ENCODE measurements around the gene PLPPR1.

PLPPR1 gene

DNA sequence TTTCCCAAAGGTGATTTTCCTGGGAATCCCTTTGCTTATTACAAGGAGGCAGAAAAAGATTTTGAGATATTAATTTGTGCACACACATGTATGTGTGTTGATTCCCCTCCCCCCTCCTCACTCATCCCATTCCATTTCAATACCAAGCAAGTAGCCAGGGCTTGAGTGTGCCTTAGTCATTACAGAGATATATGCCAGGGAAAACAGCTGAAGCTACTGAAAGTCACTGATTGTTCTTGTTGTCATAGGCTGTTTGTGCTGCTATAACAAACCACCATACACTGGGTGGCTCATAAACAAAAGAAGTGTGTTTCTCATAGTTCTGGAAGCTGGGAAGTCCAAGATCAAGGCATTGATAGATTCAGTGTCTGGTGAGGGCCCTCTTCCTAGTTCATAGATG lies 197.6 kb downstream of the PLPPR1 start:
- TF ChIP-seq, protein P1, sequence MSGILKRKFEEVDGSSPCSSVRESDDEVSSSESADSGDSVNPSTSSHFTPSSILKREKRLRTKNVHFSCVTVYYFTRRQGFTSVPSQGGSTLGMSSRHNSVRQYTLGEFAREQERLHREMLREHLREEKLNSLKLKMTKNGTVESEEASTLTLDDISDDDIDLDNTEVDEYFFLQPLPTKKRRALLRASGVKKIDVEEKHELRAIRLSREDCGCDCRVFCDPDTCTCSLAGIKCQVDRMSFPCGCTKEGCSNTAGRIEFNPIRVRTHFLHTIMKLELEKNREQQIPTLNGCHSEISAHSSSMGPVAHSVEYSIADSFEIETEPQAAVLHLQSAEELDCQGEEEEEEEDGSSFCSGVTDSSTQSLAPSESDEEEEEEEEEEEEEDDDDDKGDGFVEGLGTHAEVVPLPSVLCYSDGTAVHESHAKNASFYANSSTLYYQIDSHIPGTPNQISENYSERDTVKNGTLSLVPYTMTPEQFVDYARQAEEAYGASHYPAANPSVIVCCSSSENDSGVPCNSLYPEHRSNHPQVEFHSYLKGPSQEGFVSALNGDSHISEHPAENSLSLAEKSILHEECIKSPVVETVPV (CRISPR knock-in tag; IDR thresholded peaks at IDR 0.05), result no peak
- TF ChIP-seq SNAI2 (CRISPR knock-in tag; IDR thresholded peaks at IDR 0.05), result no peak
- ATAC-seq, result no peak

DNA sequence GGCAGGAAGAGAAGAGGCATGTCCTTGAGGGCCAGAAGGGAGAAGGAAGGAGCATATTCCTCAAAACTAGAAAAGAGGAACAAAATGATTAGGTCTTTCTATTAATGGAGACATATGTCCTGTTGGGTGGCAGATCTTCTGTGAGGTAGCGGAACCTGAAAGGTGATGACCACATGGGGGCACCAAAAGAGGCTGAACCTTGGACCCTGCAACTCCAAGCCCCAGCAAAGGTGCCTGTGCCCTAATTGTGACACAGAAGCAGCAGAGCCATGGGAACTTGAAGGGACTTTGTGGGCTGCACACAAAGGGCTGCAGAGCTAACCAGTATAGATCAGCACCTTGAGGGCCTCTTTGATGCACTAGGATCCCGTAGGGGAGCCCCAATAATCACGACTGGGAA lies 198.3 kb downstream of the PLPPR1 start:
- no peak for TF ChIP-seq ARNTL (CRISPR knock-in tag; IDR thresholded peaks at IDR 0.05; ENCODE audit: borderline replicate concordance, low read depth)
- TF ChIP-seq ZFP30 (CRISPR knock-in tag; IDR thresholded peaks at IDR 0.05), result no peak
- no peak for TF ChIP-seq ZNF8 (CRISPR knock-in tag; IDR thresholded peaks at IDR 0.05)
- TF ChIP-seq TOX (CRISPR knock-in tag; IDR thresholded peaks at IDR 0.05; ENCODE audit: borderline replicate concordance), result no peak
- TF ChIP-seq ZC3H10 (CRISPR knock-in tag; IDR thresholded peaks at IDR 0.05), result no peak
- TF ChIP-seq ISL1 (CRISPR knock-in tag; IDR thresholded peaks at IDR 0.05), result no peak
- no peak for TF ChIP-seq ZFP3 (CRISPR knock-in tag; IDR thresholded peaks at IDR 0.05)
- no peak for TF ChIP-seq BACH2 (CRISPR knock-in tag; IDR thresholded peaks at IDR 0.05; ENCODE audit: borderline replicate concordance)
- TF ChIP-seq SNAI2 (CRISPR knock-in tag; IDR thresholded peaks at IDR 0.05), result no peak
- TF ChIP-seq, protein P2, sequence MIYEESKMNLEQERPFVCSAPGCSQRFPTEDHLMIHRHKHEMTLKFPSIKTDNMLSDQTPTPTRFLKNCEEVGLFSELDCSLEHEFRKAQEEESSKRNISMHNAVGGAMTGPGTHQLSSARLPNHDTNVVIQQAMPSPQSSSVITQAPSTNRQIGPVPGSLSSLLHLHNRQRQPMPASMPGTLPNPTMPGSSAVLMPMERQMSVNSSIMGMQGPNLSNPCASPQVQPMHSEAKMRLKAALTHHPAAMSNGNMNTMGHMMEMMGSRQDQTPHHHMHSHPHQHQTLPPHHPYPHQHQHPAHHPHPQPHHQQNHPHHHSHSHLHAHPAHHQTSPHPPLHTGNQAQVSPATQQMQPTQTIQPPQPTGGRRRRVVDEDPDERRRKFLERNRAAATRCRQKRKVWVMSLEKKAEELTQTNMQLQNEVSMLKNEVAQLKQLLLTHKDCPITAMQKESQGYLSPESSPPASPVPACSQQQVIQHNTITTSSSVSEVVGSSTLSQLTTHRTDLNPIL (CRISPR knock-in tag; IDR thresholded peaks at IDR 0.05; ENCODE audit: low read depth), result no peak
- ATAC-seq, result no peak

DNA sequence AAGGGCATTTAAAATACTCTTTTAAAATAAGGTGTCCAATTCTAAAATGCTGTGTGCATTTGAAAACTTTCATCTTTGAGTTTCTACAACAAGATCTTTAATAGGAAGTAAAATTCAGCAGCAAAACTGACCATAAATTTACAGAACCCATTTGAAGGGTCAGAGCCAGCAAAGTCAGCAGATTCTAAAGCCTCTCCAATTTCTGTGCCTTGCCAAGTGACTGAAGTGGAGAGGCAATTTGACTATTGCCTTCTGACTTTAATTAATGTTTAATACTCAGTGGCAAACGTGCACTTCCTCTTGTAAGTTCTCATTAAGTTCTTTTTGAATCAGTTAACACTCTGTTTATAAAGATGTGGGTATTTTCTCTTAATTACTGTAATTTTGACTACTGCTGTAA lies 201.1 kb downstream of the PLPPR1 start:
- no peak for ATAC-seq
- TF ChIP-seq RARB (CRISPR knock-in tag; IDR thresholded peaks at IDR 0.05) (no peak), ZFP30 (CRISPR knock-in tag; IDR thresholded peaks at IDR 0.05) (no peak), PPARA (CRISPR knock-in tag; IDR thresholded peaks at IDR 0.05; ENCODE audit: borderline replicate concordance) (no peak), BACH2 (CRISPR knock-in tag; IDR thresholded peaks at IDR 0.05; ENCODE audit: borderline replicate concordance) (no peak), OSR1 (CRISPR knock-in tag; IDR thresholded peaks at IDR 0.05) (no peak), ESRRG (CRISPR knock-in tag; IDR thresholded peaks at IDR 0.05) (no peak), ZNF8 (CRISPR knock-in tag; IDR thresholded peaks at IDR 0.05) (no peak), TOX (CRISPR knock-in tag; IDR thresholded peaks at IDR 0.05; ENCODE audit: borderline replicate concordance) (no peak), GLIS3 (CRISPR knock-in tag; IDR thresholded peaks at IDR 0.05) (no peak), TCF4 (CRISPR knock-in tag; IDR thresholded peaks at IDR 0.05; ENCODE audit: borderline replicate concordance) (no peak), ZNF565 (CRISPR knock-in tag; conservative IDR thresholded peaks at IDR 0.05; ENCODE audit: low read depth) (no peak), ZNF70 (CRISPR knock-in tag; IDR thresholded peaks at IDR 0.05) (no peak), ZFP3 (CRISPR knock-in tag; IDR thresholded peaks at IDR 0.05) (no peak), SNAI2 (CRISPR knock-in tag; IDR thresholded peaks at IDR 0.05) (no peak), ISL1 (CRISPR knock-in tag; IDR thresholded peaks at IDR 0.05) (no peak)
- TF ChIP-seq, protein P3, sequence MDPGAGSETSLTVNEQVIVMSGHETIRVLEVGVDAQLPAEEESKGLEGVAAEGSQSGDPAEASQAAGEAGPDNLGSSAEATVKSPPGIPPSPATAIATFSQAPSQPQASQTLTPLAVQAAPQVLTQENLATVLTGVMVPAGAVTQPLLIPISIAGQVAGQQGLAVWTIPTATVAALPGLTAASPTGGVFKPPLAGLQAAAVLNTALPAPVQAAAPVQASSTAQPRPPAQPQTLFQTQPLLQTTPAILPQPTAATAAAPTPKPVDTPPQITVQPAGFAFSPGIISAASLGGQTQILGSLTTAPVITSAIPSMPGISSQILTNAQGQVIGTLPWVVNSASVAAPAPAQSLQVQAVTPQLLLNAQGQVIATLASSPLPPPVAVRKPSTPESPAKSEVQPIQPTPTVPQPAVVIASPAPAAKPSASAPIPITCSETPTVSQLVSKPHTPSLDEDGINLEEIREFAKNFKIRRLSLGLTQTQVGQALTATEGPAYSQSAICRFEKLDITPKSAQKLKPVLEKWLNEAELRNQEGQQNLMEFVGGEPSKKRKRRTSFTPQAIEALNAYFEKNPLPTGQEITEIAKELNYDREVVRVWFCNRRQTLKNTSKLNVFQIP (CRISPR knock-in tag; IDR thresholded peaks at IDR 0.05; ENCODE audit: borderline replicate concordance, low read depth), result no peak
- TF ChIP-seq, protein P1 (CRISPR knock-in tag; IDR thresholded peaks at IDR 0.05), result no peak
- TF ChIP-seq, protein P4, sequence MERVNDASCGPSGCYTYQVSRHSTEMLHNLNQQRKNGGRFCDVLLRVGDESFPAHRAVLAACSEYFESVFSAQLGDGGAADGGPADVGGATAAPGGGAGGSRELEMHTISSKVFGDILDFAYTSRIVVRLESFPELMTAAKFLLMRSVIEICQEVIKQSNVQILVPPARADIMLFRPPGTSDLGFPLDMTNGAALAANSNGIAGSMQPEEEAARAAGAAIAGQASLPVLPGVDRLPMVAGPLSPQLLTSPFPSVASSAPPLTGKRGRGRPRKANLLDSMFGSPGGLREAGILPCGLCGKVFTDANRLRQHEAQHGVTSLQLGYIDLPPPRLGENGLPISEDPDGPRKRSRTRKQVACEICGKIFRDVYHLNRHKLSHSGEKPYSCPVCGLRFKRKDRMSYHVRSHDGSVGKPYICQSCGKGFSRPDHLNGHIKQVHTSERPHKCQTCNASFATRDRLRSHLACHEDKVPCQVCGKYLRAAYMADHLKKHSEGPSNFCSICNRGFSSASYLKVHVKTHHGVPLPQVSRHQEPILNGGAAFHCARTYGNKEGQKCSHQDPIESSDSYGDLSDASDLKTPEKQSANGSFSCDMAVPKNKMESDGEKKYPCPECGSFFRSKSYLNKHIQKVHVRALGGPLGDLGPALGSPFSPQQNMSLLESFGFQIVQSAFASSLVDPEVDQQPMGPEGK (CRISPR knock-in tag; IDR thresholded peaks at IDR 0.05; ENCODE audit: borderline replicate concordance), result no peak
- TF ChIP-seq, protein P2 (CRISPR knock-in tag; IDR thresholded peaks at IDR 0.05; ENCODE audit: low read depth), result no peak
- TF ChIP-seq, protein P5, sequence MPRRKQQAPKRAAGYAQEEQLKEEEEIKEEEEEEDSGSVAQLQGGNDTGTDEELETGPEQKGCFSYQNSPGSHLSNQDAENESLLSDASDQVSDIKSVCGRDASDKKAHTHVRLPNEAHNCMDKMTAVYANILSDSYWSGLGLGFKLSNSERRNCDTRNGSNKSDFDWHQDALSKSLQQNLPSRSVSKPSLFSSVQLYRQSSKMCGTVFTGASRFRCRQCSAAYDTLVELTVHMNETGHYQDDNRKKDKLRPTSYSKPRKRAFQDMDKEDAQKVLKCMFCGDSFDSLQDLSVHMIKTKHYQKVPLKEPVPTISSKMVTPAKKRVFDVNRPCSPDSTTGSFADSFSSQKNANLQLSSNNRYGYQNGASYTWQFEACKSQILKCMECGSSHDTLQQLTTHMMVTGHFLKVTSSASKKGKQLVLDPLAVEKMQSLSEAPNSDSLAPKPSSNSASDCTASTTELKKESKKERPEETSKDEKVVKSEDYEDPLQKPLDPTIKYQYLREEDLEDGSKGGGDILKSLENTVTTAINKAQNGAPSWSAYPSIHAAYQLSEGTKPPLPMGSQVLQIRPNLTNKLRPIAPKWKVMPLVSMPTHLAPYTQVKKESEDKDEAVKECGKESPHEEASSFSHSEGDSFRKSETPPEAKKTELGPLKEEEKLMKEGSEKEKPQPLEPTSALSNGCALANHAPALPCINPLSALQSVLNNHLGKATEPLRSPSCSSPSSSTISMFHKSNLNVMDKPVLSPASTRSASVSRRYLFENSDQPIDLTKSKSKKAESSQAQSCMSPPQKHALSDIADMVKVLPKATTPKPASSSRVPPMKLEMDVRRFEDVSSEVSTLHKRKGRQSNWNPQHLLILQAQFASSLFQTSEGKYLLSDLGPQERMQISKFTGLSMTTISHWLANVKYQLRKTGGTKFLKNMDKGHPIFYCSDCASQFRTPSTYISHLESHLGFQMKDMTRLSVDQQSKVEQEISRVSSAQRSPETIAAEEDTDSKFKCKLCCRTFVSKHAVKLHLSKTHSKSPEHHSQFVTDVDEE (CRISPR knock-in tag; IDR thresholded peaks at IDR 0.05), result no peak
